Mesenchymal stem cell (in vitro differentiated cells and primary cell): ENCODE results near the gene OPCML.

Source experiments
- DNase-seq: peaks from one replicate; pipeline ENCODE4 v3.0.0-alpha.2; 2013
- H2AFZ ChIP-seq: one replicate; pipeline ENCODE4 v1.6.1; 2013; ENCODE audit warnings: low read depth, mild to moderate bottlenecking, control low read depth, inconsistent platforms, low read length, moderate library complexity
- H2AK5ac ChIP-seq: 2 replicates; pipeline ENCODE4 v1.6.1; 2013; ENCODE audit warnings: low read length, moderate library complexity, mild to moderate bottlenecking, inconsistent platforms; ENCODE audit not compliant: severe bottlenecking
- H2BK120ac ChIP-seq: one replicate; pipeline ENCODE4 v1.6.1; 2013; ENCODE audit warnings: low read depth, mild to moderate bottlenecking, inconsistent platforms, low read length, moderate library complexity
- H2BK12ac ChIP-seq, 2 experiments: one replicate each; pipeline ENCODE4 v1.6.1; 2013; ENCODE audit warnings: inconsistent platforms in 2 of 2, low read length in 2 of 2, mild to moderate bottlenecking in 2 of 2, moderate library complexity in 2 of 2, control low read depth in 1 of 2
- H2BK15ac ChIP-seq: one replicate; pipeline ENCODE4 v1.6.1; 2013; ENCODE audit warnings: mild to moderate bottlenecking, low read depth, inconsistent platforms; ENCODE audit not compliant: poor library complexity, severe bottlenecking
- H2BK5ac ChIP-seq: 2 replicates; pipeline ENCODE4 v1.6.1; 2013; ENCODE audit warnings: low read depth, mild to moderate bottlenecking, low read length, control low read depth, inconsistent platforms; ENCODE audit not compliant: poor library complexity, severe bottlenecking
- H3K14ac ChIP-seq, 2 experiments: one replicate each; pipeline ENCODE4 v1.6.1; 2013; ENCODE audit warnings: inconsistent platforms in 2 of 2, low read length in 2 of 2, control low read depth in 1 of 2, mild to moderate bottlenecking in 1 of 2, moderate library complexity in 1 of 2
- H3K18ac ChIP-seq, 2 experiments: one replicate each; pipeline ENCODE4 v1.6.1; 2013; ENCODE audit warnings: inconsistent platforms in 2 of 2, low read length in 2 of 2, control low read depth in 1 of 2, low read depth in 1 of 2, mild to moderate bottlenecking in 1 of 2
- H3K23ac ChIP-seq, 2 experiments: one replicate each; pipeline ENCODE4 v1.6.1; 2013; ENCODE audit warnings: inconsistent platforms in 2 of 2, low read length in 2 of 2, mild to moderate bottlenecking in 2 of 2, moderate library complexity in 2 of 2, control low read depth in 1 of 2
- H3K27ac ChIP-seq: 2 replicates; pipeline ENCODE4 v1.5.1; 2013; ENCODE audit warnings: mild to moderate bottlenecking, moderate library complexity, low read length, control low read depth, inconsistent platforms; ENCODE audit not compliant: poor library complexity, severe bottlenecking
- H3K27me3 ChIP-seq, 2 experiments: 2 replicates each; pipeline versions ENCODE4 v1.6.1 to v1.7.0; 2013; ENCODE audit warnings: low read length in 2 of 2, mild to moderate bottlenecking in 2 of 2, moderate library complexity in 2 of 2, control low read depth in 1 of 2, inconsistent platforms in 1 of 2; ENCODE audit not compliant: control insufficient read depth in 1 of 2, insufficient read depth in 1 of 2
- H3K36me3 ChIP-seq, 2 experiments: 2 replicates each; pipeline versions ENCODE4 v1.6.1 to v1.7.0; 2013; ENCODE audit warnings: low read length in 2 of 2, control low read depth in 1 of 2, inconsistent platforms in 1 of 2, low read depth in 1 of 2, mild to moderate bottlenecking in 1 of 2; ENCODE audit not compliant: insufficient read depth in 2 of 2, control insufficient read depth in 1 of 2
- H3K4ac ChIP-seq, 2 experiments: one replicate each; pipeline ENCODE4 v1.6.1; 2013; ENCODE audit warnings: inconsistent platforms in 2 of 2, low read length in 2 of 2, mild to moderate bottlenecking in 2 of 2, moderate library complexity in 2 of 2, control low read depth in 1 of 2, low read depth in 1 of 2
- H3K4me1 ChIP-seq: 2 replicates; pipeline ENCODE4 v1.6.1; 2013; ENCODE audit warnings: low read depth, low read length, control low read depth; ENCODE audit not compliant: control insufficient read depth, insufficient read depth
- H3K4me2 ChIP-seq: 2 replicates; pipeline ENCODE4 v1.6.1; 2013; ENCODE audit warnings: low read length, mild to moderate bottlenecking, inconsistent platforms; ENCODE audit not compliant: poor library complexity, severe bottlenecking
- H3K4me3 ChIP-seq, 2 experiments: 2 replicates each; pipeline versions ENCODE4 v1.5.1 to v1.7.0; 2013; ENCODE audit warnings: low read length in 2 of 2, mild to moderate bottlenecking in 2 of 2, control low read depth in 1 of 2, low read depth in 1 of 2; ENCODE audit not compliant: insufficient read depth in 1 of 2
- H3K79me1 ChIP-seq: replicated peaks from 2 replicates; pipeline ENCODE4 v1.6.1; 2013; ENCODE audit warnings: mild to moderate bottlenecking, control low read depth, low read length, inconsistent platforms; ENCODE audit not compliant: poor library complexity, severe bottlenecking
- H3K9ac ChIP-seq: 2 replicates; pipeline ENCODE4 v1.7.0; 2013; ENCODE audit warnings: mild to moderate bottlenecking, low read length, moderate library complexity
- H3K9me3 ChIP-seq: 2 replicates; pipeline ENCODE4 v1.7.0; 2013; ENCODE audit warnings: mild to moderate bottlenecking, low read length; ENCODE audit not compliant: control insufficient read depth
- H4K8ac ChIP-seq: one replicate; pipeline ENCODE4 v1.6.1; 2013; ENCODE audit warnings: inconsistent platforms, mild to moderate bottlenecking, low read length, moderate library complexity
- H4K91ac ChIP-seq: one replicate; pipeline ENCODE4 v1.6.1; 2013; ENCODE audit warnings: mild to moderate bottlenecking, low read length, inconsistent platforms
- WGBS: methylation state at CpG from one replicate; pipeline ENCODE4 v1.1.7; 2013; ENCODE audit warnings: mixed read lengths; 5-methylcytosine and 5-hydroxymethylcytosine counted together

The OPCML gene

DNA sequence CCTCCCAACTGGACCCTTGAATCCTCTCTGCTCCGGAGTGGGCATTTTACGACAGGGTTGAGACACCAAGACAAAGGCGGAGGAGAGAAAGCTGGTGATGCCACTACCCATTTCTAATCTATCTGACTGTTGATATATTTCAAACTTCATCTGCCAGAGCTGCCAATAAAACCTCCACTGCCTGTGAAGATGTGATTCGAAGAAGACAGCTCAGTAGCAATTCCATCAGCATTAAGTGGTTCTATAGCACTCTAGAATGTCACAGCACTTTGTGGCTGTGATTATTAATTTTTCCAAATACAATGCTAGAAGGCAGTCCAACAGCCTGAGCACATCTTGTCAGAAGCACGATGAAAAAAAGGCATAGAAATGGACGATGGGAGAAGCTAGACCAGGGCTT, 282.8 kb downstream of the OPCML start:
- Histone ChIP-seq H4K91ac (no peak overlapping the region), H3K9me3 (no peaks in the 10 kb centered on the region), H3K79me1 (no peaks in the 10 kb centered on the region), H3K27me3 (no peaks in the 10 kb centered on the region), H4K8ac (no peak overlapping the region), H3K4me3 (no peak overlapping the region), H3K4me1 (no peaks in the 10 kb centered on the region), H3K9ac (no peak overlapping the region), H3K36me3 (no peaks in the 10 kb centered on the region), H3K14ac (no peak overlapping the region), H2BK120ac (no peak overlapping the region), H3K27ac (no peak overlapping the region), H2BK12ac (no peak overlapping the region), H3K23ac (no peak overlapping the region), H2AFZ (no peak overlapping the region), H3K4me2 (no peak overlapping the region), H2BK5ac (no peak overlapping the region), H3K18ac (no peak overlapping the region), H3K4ac (no peak overlapping the region), H2BK15ac (no peak overlapping the region), H2AK5ac (no peak overlapping the region)
- WGBS, result 68% methylated on average over 5 of the region's 6 CpGs
- no peak for DNase-seq

DNA sequence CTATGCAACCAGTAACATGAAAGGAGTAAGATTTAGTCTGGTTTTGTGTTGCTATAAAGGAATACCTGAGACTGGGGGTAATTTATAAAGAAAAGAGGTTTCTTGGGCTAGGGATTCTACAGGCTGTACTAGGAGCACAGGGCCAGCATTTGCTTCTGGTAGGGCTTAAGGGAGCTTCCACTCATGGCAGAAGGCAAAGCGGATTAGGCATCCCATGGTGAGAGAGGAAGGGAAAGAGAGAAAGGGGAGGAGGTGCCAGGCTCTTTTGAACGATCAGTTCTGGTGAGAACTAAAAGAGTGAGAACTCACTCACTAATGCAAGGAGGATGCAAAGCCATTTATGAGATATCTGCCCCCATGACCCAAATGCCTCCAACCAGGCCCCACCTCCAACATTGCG, 283.2 kb downstream of the OPCML start:
- Histone ChIP-seq H3K9ac (no peak overlapping the region), H2BK15ac (no peak overlapping the region), H3K9me3 (no peaks in the 10 kb centered on the region), H3K4me3 (no peak overlapping the region), H2AK5ac (no peak overlapping the region), H3K18ac (no peak overlapping the region), H3K79me1 (no peaks in the 10 kb centered on the region), H3K4ac (no peak overlapping the region), H4K91ac (no peak overlapping the region), H3K4me1 (no peaks in the 10 kb centered on the region), H3K4me2 (no peak overlapping the region), H3K14ac (no peak overlapping the region), H2BK5ac (no peak overlapping the region), H3K27me3 (no peaks in the 10 kb centered on the region), H3K36me3 (no peaks in the 10 kb centered on the region), H3K23ac (no peak overlapping the region), H2BK120ac (no peak overlapping the region), H2BK12ac (no peak overlapping the region), H3K27ac (no peak overlapping the region), H4K8ac (no peak overlapping the region), H2AFZ (no peak overlapping the region)
- WGBS, result 47% methylated on average over 3 of the region's 3 CpGs
- no peak for DNase-seq

DNA sequence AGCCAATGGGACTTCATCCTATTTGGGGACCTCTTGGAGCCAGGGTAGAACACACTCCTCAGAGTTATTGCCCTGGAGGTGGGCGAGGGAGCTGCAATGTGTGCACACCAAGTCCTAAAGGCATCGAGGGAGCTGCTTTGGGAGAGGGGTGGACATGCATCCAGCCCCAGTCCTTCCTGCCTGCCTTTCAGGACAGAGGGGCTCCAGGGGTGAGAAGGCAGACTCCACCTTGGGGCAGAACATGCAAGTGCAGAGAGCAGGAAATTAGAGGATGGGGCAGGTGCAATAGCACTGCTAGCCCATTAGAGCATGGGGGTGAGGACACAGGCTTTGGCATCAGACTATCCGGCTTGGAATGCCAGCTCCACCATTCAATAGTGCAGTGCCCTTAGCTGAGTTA, 288.5 kb downstream of the OPCML start:
- H3K4ac ChIP-seq, result no peak overlapping the region
- H2AFZ ChIP-seq, result no peak overlapping the region
- H2BK15ac ChIP-seq, result no peak overlapping the region
- H3K4me1 ChIP-seq, result no peaks in the 10 kb centered on the region
- no peak overlapping the region for H3K23ac ChIP-seq
- 55% methylated on average over 3 of the region's 3 CpGs for WGBS
- H3K36me3 ChIP-seq, result no peaks in the 10 kb centered on the region
- no peak overlapping the region for H3K27ac ChIP-seq
- no peak overlapping the region for H3K14ac ChIP-seq
- no peak overlapping the region for H3K4me2 ChIP-seq
- H2AK5ac ChIP-seq, result no peak overlapping the region
- H3K27me3 ChIP-seq, result no peaks in the 10 kb centered on the region
- no peak overlapping the region for H3K18ac ChIP-seq
- no peak for DNase-seq
- no peak overlapping the region for H3K9ac ChIP-seq
- H2BK12ac ChIP-seq, result no peak overlapping the region
- H4K91ac ChIP-seq, result no peak overlapping the region
- H2BK120ac ChIP-seq, result no peak overlapping the region
- H4K8ac ChIP-seq, result no peak overlapping the region
- no peaks in the 10 kb centered on the region for H3K9me3 ChIP-seq
- H2BK5ac ChIP-seq, result no peak overlapping the region
- no peaks in the 10 kb centered on the region for H3K79me1 ChIP-seq
- no peak overlapping the region for H3K4me3 ChIP-seq

DNA sequence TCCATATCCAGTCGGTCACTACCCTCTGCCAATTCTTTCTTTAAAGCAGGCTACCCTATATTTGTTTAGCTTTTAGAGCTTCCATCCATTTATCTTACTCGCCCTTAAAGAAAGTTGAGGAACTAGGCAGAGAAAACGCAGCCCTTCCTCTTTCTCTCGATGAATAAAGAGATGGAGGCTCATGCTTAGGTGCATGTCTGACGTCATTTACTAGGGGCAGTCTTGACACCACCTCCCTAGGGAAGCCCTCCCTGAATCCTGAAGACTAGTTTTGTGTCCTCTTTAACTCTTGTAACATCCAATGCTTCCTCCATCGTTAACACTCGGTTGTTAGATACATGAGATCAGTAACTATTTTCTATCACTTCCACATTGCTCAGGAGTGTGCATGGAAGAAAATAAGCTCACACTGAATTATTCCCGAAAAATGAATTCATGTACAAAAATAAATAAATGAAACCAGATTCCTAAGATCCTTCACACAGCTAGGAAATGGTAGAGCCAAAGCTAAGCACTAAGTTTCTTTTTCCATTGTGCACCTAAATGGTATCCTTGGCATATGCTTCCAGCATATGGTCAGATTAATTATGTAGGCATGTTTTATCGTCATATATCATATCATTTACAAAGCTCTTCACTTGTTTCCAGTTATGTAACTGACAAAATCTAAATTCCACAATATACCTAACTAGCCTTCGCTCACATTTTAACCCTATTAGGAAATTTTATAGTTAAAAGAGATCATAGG, 291.2 kb downstream of the OPCML start:
- WGBS, result 82% methylated on average over 8 of the region's 10 CpGs
- H3K9me3 ChIP-seq, result no peaks in the 10 kb centered on the region
- no peak overlapping the region for H2BK120ac ChIP-seq
- no peaks in the 10 kb centered on the region for H3K36me3 ChIP-seq
- no peak overlapping the region for H3K4me3 ChIP-seq
- no peak overlapping the region for H3K4me2 ChIP-seq
- no peak overlapping the region for H2BK5ac ChIP-seq
- no peak overlapping the region for H3K18ac ChIP-seq
- no peak overlapping the region for H2BK15ac ChIP-seq
- H3K4ac ChIP-seq, result no peak overlapping the region
- H3K4me1 ChIP-seq, result no peaks in the 10 kb centered on the region
- DNase-seq, result no peak
- H3K14ac ChIP-seq, result no peak overlapping the region
- no peak overlapping the region for H4K8ac ChIP-seq
- H2AFZ ChIP-seq, result no peak overlapping the region
- no peaks in the 10 kb centered on the region for H3K79me1 ChIP-seq
- no peak overlapping the region for H2AK5ac ChIP-seq
- no peak overlapping the region for H3K23ac ChIP-seq
- no peak overlapping the region for H4K91ac ChIP-seq
- no peak overlapping the region for H3K9ac ChIP-seq
- H3K27ac ChIP-seq, result no peak overlapping the region
- H3K27me3 ChIP-seq, result no peaks in the 10 kb centered on the region
- H2BK12ac ChIP-seq, result no peak overlapping the region
